GM21737 (cell line): ENCODE measurements around the gene TNIP3.

Experiments used
- ATAC-seq: cut with Tn5 transposase; IDR thresholded peaks from one replicate; pipeline ENCODE4 v1.9.1; 2021; ENCODE audit warnings: mild to moderate bottlenecking, moderate library complexity; ENCODE audit not compliant: unreplicated experiment

TNIP3 gene

GRCh38 chr4:121091941-121092340 lies 72.2 kb downstream of the TNIP3 start:
- no peak for ATAC-seq

GRCh38 chr4:121088867-121089266 lies 75.3 kb downstream of the TNIP3 start:
- no peak for ATAC-seq
